Progenitor cell of endocrine pancreas (in vitro differentiated cells): ENCODE data around the gene RLN1. TPM values are rescaled to one million over a fixed set of nuclear protein-coding genes. Genes with fewer than 3 reads are reported as not detected.
"Not testable (repeated sequence)": the region's sequence is repeated elsewhere in the genome, so short reads cannot be mapped to it uniquely, and the experiment has no call there.

Source experiments
- DNase-seq: peaks from one replicate; pipeline ENCODE4 v3.0.0; 2021; ENCODE audit warnings: low spot score; ENCODE audit not compliant: unreplicated experiment
- H3K27ac Mint-ChIP-seq: 2 replicates; pipeline ENCODE4 v1.8.0; 2021; ENCODE audit warnings: mild to moderate bottlenecking, moderate library complexity, mixed read lengths
- H3K27me3 Mint-ChIP-seq: 2 replicates; pipeline ENCODE4 v1.8.0; 2021; ENCODE audit warnings: mixed read lengths
- H3K36me3 Mint-ChIP-seq: 2 replicates; pipeline ENCODE4 v1.8.0; 2022; ENCODE audit warnings: mixed read lengths; ENCODE audit not compliant: insufficient read depth
- H3K4me1 Mint-ChIP-seq: 2 replicates; pipeline ENCODE4 v1.8.0; 2021; ENCODE audit warnings: low read depth, mixed read lengths
- H3K4me3 Mint-ChIP-seq: 2 replicates; pipeline ENCODE4 v1.8.0; 2021; ENCODE audit warnings: low read depth, mild to moderate bottlenecking, moderate library complexity, mixed read lengths
- H3K9me3 Mint-ChIP-seq: 2 replicates; pipeline ENCODE4 v1.8.0; 2021; ENCODE audit warnings: low read depth, mixed read lengths
- CTCF ChIP-seq: fragments of 200-600 bp; sonication (generic); IDR thresholded peaks from one replicate; pipeline ENCODE4 v1.5.0; 2021; ENCODE audit warnings: antibody characterized with exemption, mild to moderate bottlenecking; ENCODE audit not compliant: unreplicated experiment
- total RNA-seq: library from RNA; stranded (reverse); gene quantifications from 2 replicates; pipeline ENCODE4 v1.2.1, GENCODE V29; 2021

Gene RLN1
- total RNA-seq, 1 donor from 2014 or later = 1.2 TPM

GRCh38 chr9:5336688-5337087 is 3.0 kb downstream of the RLN1 start:
- Mint-ChIP-seq H3K4me3 (no peak overlapping the region), H3K27ac (no peak overlapping the region), H3K27me3 (no peaks in the 10 kb centered on the region), H3K36me3 (no peaks in the 10 kb centered on the region), H3K9me3 (no peaks in the 10 kb centered on the region), H3K4me1 (no peaks in the 10 kb centered on the region)
- DNase-seq = no peak
- TF ChIP-seq CTCF = no peak

GRCh38 chr9:5331276-5331675 is 8.4 kb downstream of the RLN1 start:
- peaks cover 13% of the 10 kb centered on the region for H3K36me3 Mint-ChIP-seq
- not testable (repeated sequence) for H3K27me3 Mint-ChIP-seq, DNase-seq, H3K4me1 Mint-ChIP-seq, H3K9me3 Mint-ChIP-seq, H3K4me3 Mint-ChIP-seq, H3K27ac Mint-ChIP-seq

- TF ChIP-seq CTCF = peak; percentile 26
- peak overlapping the region; percentile 24 for H3K4me3 Mint-ChIP-seq
- DNase-seq = peak; percentile 66
- H3K9me3 Mint-ChIP-seq = peaks cover 6% of the 10 kb centered on the region
- H3K27ac Mint-ChIP-seq = peak overlapping the region; percentile 83
- H3K4me1 Mint-ChIP-seq = peaks cover 8% of the 10 kb centered on the region
- H3K27me3 Mint-ChIP-seq = no peaks in the 10 kb centered on the region
- H3K36me3 Mint-ChIP-seq = peaks cover 13% of the 10 kb centered on the region
These were observed 12.7 kb downstream of the RLN1 start for GRCh38 chr9:5326893-5327548.

- Mint-ChIP-seq H3K27ac (no peak overlapping the region), H3K4me1 (peaks cover 8% of the 10 kb centered on the region), H3K9me3 (peaks cover 6% of the 10 kb centered on the region), H3K4me3 (no peak overlapping the region), H3K36me3 (peaks cover 13% of the 10 kb centered on the region), H3K27me3 (peaks cover 2% of the 10 kb centered on the region)
- no peak for TF ChIP-seq CTCF
- no peak for DNase-seq
These were observed 13.5 kb downstream of the RLN1 start for GRCh38 chr9:5326187-5326586.

- H3K27ac Mint-ChIP-seq, H3K4me1 Mint-ChIP-seq, H3K4me3 Mint-ChIP-seq, H3K36me3 Mint-ChIP-seq, H3K27me3 Mint-ChIP-seq, DNase-seq, H3K9me3 Mint-ChIP-seq: not testable (repeated sequence)
These were observed 18.1 kb downstream of the RLN1 start for GRCh38 chr9:5321601-5322000.

GRCh38 chr9:5321058-5321457 is 18.6 kb downstream of the RLN1 start:
- no peak overlapping the region for H3K27ac Mint-ChIP-seq
- no peak overlapping the region for H3K4me3 Mint-ChIP-seq
- no peak for TF ChIP-seq CTCF
- H3K4me1 Mint-ChIP-seq = no peaks in the 10 kb centered on the region
- peaks cover 2% of the 10 kb centered on the region for H3K27me3 Mint-ChIP-seq
- DNase-seq = no peak
- peaks cover 3% of the 10 kb centered on the region for H3K36me3 Mint-ChIP-seq
- H3K9me3 Mint-ChIP-seq = peaks cover 4% of the 10 kb centered on the region

- not testable (repeated sequence) for H3K4me1 Mint-ChIP-seq, H3K27ac Mint-ChIP-seq, H3K27me3 Mint-ChIP-seq, DNase-seq, H3K4me3 Mint-ChIP-seq
- Mint-ChIP-seq H3K9me3 (peaks cover 14% of the 10 kb centered on the region), H3K36me3 (peaks cover 10% of the 10 kb centered on the region)
These were observed 23.3 kb downstream of the RLN1 start for GRCh38 chr9:5316406-5316805.
